Stimulated activated CD4-positive, alpha-beta T cell treated with anti-CD3 and anti-CD28 coated beads, Interleukin-12 subunit alpha, Interleukin-12 subunit beta, amount 100 ng/mL, for 48 hours (primary cell): ENCODE data around the gene AOPEP.
"Not testable (repeated sequence)": the region's sequence is repeated elsewhere in the genome, so short reads cannot be mapped to it uniquely, and the experiment has no call there.

ENCODE experiments used
- DNase-seq, 3 donors: peaks; one replicate each; pipeline ENCODE4 v3.0.0-alpha.2; 2020; ENCODE audit warnings: low read depth in 2 of 3, low spot score in 1 of 3

Gene AOPEP

DNA sequence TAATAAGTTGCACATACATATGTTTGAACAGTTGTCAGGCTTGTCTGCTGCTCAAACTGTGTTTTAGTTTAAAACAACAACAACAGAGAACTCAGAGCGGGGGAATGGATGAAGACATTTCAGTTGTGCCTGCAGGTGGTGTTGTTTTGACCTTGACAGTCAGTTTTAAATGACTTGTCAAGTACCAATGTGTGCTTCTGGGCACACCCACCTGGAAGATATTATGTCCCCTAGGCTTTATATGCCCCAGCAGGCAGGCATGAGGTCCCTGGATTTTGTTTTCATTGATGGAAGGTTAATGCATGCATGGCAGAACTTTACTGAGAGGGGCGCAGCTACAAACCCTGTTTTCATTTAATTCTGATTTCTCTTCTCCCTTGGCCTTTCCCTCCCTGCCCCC is 84.6 kb downstream of the AOPEP start:
- DNase-seq: no peak

DNA sequence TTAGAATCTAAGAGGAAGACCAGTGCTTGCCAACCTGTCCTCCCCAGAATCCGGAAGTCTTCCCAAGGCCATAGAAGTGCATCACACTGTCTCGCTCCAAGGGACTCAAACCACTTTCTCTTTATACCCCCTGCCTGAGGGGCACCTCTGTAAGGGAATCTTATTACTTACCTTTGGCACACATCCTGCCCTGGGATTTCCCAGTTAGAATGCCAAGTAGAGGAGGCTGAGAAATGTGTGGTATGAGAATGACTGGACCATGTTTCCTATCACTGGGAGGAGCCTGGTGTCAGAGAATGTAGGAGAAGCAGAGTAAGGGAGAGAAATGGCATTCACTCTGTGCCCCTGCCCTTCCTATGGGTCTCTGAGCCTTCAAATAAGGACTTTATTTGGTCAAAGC is 85.8 kb downstream of the AOPEP start:
- no peak for DNase-seq

DNA sequence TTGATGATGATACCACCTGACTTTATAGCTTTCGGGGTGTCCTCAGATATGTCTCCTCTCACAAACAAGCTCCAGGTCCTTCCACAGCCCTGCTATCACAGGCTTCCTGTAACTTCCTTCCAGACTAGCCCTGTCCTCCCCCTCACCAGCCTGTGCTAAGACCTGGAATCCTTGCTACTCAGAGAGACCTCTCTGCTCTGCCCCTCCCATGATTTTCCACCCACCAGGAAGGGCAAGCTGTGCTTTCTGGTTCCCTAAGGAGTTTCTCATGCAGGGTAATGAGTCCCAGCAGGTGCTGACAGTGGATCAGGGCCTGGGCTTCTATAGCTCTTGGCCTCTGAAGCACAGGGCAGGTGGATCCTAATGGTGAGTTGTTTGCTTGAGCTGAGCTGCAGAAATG is 86.9 kb downstream of the AOPEP start:
- DNase-seq: no peak

DNA sequence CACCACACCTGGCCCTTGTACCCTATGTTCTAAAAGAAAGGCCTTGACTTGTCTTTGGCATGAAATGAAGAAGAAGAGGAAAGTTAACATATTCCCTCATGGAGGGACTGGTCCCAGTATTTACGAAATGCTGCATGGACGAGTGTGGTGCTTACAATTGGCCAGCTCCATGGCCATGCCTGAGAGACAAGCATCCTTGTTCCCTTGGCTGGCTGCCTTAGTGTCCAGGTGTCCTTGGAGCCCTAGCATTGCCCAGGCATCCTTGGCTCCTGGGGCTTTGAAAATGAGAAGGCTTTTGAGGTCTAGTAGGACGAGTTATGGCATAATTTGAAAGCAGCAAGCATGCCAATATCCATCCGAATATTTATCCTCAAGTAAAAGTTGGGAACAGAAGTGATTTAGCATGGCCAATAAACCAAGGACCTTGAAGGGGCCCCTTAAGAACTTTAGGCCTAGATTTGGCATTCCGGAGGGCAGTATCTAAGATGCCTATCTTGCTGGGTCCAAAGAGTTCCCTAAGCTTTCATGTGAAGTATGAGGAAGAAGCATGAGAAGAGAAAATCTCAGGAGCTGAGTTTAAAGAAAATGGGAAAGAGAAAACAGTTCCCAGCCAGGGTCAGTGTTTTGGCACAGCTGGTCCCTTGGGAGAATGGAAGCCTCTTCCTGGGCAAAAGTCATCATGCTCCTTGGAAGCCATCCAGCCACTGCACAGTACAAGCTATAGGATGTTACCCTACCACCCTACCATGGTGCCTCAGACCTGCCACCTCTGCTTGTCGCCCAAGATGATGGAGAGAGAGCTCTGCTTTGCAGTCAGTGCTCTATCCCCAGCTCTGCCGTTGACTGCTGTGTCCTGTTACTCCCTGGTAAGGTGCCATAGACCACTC is 91.0 kb downstream of the AOPEP start:
- DNase-seq: no peak

DNA sequence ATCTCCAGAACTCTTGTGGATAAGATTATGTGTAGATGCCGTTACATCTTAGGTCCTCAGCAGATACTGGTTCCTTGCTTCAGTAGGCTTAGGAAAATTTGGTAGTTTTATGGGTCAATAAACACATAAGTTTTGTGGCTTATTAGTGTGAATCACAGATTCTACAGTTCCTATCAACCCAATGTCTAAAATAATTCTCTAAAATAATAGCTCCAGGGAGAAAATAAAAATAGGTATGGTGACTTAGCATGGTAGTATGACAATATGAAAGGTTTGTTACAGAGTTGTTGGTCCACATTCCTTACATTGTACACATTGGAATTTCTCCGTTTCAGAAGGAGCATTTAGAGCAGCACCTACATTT is 91.7 kb downstream of the AOPEP start:
- DNase-seq: no peak

DNA sequence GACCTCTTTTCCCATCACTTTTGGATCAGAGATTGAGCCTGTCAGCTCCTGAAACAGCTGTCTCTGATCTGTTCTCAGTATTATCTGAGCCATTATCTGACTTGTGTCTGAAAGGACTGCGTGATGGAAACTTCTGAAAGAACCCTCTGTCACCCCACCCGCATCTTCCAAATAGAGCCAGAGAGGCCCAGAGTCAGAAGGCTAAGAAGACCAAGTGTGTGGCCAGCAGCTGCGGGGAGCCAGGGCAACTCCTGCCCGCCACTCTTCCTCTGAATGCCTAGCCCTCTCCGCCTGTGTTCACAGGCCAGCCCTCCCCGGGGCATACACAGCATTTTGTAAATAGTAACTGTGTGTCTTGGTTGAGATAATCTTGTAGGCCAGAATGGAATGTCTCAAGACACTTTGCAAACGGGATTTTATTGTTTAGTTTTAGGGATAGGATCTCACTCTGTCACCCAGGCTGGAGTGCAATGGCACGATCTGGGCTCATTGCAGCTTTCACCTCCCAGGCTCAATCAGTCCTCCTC is 92.7 kb downstream of the AOPEP start:
- DNase-seq: no peak

DNA sequence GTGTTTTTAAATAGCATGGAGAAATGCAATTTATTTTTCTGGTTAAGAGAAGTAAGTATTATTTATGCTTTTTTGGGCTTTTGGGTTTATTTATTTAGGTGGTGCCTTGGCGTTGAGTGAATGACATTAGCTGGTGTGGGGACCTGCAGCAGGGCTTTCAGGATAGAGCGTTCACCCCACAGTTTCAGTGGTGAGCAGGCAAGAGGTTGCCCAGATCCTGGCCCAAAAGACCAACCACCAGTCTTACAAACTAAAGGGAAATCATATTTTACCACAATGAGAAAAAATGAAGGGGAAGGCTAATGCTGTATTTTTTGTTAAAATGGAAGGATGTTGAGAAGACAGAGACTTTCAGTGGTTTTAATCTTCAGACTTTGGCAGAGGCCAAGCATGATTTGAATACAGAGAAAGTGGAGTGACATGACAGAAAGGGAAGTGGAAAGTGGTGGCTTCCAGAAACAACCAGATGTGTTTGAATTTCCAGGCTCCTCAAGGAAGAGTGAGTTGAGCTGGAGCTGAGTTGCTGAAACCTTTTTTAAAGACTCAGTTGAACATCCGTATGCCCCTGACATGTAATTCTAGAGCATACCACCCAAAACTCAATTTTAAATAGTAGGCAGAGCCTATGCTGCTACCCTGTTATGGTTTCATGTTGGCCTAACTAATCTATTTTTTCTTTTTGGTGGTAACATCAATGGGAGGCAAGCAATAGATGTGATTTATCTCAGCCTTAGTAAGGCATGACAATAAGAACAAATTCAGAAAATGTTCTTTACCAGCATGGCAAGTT is 94.8 kb downstream of the AOPEP start:
- no peak for DNase-seq

DNA sequence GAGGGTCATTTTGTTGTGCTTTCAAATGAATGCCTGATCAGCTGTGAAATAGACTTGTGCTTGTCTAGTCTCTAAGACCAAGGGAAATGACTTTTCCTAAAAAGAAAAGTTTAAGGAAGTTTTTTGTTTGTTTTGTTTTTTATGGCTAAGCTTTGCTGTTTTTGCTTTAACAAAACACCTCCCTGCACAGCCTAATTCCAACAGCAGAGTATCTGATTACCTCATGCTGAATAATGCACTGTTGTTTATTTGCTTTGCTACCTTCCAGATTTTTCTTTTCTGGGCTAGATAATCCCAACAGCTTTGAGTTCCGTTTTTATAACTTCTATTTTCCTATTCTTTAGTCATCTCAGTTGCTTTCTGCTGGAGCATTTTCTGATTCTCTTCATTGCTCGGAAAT is 95.8 kb downstream of the AOPEP start:
- no peak for DNase-seq

DNA sequence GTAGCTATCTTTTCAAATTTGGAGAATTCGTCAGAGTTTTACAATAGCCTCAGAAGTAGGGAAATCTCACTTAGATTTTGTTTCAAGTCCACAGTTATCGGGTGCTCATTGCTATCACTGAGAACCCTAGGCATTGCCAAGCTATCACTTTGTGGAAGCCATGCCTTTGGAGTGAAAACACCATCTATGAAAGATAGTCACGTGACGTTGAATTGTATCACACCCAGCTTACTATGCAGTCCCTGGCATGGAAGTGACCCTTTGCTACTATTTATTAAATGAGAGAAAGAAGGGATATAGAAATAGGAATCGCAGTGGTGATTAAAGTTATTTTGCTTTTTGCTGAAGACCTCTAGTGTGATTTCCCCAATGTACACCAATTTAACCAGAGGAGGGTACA is 97.2 kb downstream of the AOPEP start:
- no peak for DNase-seq

DNA sequence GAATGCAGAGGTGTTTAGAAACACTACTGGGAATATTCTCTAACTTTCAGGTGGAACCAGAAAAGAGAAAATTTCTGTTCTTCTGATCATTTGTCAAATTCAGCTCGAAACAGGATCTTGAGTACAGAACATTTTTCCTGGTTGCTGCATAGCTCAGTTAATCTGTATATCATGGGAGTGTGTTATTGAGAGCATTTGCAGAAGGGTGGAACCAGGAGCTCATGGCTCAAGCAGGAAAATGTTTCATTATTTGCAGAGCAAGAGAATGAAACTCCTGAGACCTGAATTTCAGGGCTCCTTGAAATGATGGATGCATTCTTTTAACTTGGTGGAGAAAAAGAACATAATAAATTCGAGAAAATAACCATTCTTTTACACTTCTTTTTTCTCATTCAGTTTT is 97.9 kb downstream of the AOPEP start:
- no peak for DNase-seq

DNA sequence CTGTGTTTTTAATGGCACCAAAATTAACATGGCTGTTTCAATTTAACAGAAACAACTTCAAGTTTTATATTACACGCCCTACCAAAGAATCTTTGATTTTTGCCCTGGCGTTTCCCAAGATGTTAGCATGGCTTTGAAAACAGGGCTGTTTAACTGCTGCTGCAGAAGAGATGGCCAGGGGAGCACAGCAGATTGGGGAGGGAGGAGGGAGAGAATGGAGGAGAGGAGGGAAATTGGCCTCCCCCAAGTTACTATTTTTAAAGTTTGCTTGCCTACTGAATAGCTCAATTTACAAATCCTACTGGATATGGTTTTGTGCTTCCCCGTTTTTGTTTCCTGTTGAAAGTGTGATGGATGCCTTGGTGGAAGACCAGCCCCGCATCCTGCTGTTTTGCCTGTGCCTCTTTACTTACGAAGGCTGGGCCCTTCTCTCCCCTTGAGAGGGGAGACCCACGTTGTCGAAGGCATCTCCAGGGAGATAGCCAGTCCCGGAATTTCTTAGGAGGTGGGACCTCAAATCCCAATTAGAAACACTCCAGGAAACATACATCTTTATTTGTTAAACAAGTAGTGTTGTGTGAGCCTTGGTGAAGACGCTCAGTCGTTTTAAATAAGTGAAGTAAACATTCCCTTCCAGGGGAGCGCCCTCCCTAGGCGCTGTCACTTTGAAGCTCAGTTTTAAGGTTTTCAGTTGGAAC is 98.6 kb downstream of the AOPEP start:
- DNase-seq: no peak

DNA sequence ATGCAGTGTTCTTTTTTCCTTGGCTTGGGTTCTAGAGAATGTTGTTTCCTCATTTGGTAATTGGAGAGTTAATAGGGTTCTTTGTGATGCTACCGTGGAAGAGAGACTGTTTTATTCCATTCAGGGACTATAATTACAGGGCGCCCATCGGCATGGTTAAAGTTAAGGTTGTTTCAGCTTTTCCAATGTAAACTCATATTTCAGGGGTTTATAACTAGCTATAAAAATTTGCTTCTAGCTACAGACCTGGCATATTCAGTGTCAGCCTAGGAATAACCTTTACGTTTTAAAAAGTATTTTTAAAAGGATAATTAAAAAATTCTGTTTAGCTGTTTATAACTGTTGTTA is 99.1 kb downstream of the AOPEP start:
- no peak for DNase-seq

DNA sequence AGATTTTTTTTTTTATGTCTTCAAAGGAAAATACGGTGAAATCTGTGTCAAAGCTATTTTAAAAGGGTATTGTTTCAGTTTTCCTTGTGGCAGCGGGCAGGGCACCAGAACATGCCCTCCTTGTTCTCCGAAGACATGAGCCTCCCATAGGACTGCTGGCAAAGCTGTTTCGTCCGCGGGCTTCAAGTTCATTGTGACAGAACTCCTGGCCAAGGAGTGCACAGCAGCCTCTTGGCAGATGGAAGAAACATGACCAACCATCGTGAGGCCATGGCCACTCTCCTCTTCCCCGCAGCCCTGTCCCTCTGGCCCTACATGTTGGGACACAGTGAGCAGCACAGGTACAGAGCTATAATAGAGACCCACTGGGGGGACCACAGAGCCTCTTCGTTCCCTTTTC is 99.5 kb downstream of the AOPEP start:
- no peak for DNase-seq

DNA sequence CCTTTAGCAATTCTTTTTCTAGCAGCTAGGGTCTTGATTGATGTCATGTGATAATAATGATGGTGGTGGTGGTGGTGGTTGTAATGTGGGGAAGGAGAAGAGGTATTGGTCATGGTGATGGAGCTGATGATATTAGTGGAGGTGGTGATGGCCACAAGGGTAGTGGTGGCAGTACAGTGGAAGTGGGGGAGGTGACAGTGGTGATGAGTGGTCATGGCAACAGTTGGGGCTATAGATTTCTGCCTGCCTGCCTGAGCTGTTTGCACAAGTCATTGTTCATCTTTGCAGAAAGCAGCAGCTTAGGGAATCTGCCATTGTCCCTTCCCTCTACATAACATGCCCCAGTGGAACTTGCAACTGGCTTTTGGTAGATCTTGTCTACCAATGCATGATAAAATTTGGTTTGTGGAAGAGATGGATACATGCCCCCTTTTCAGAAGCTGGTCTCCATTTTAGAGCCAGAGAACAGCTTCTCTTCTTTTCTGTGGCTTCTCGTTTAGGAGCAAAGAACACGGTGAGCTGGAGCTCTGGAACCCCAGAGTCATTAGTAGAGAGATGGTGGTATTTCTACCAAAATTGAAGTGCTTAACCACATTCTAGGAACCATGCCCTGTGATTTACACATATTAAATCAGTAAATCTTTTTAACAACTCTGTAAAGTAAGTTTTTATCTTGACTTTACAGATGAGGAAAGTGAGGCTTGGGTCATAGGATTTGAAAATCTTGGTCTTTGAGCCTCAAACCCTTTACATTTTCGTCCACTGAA is 100.3 kb downstream of the AOPEP start:
- no peak for DNase-seq

DNA sequence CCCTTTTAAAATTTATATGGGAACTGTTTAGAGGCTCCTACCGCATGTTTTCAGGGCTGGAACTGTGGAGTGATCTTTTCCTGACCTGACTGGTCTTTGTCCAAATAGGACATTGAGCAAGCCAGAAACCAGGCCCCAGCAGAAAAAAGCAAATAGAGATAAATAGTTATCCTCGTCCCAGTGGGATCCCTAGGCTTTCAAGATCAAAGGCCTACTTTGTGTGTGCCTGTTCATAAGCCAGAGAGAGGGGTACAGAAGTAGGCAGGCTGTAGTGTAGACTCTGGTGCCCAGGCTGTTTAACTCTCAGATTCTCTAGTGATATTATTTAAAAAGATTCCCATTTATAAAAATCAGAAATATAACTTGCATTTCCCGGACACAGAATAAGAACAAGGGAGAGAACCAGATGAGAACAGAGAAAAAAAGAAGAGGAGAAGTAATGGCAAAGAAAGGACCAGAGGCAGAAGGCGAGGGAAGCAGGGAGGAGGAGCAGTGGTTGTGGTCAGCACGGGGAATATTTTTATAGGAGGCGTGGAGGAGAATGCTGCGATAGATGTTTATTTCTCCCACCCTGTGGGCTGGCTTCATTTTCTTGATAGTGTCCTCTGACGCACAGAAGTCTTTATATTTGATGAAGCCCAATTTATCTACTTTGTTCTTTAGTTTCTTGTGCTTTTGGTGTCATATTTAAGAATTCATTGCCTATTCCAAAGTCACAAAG is 101.2 kb downstream of the AOPEP start:
- DNase-seq: no peak

DNA sequence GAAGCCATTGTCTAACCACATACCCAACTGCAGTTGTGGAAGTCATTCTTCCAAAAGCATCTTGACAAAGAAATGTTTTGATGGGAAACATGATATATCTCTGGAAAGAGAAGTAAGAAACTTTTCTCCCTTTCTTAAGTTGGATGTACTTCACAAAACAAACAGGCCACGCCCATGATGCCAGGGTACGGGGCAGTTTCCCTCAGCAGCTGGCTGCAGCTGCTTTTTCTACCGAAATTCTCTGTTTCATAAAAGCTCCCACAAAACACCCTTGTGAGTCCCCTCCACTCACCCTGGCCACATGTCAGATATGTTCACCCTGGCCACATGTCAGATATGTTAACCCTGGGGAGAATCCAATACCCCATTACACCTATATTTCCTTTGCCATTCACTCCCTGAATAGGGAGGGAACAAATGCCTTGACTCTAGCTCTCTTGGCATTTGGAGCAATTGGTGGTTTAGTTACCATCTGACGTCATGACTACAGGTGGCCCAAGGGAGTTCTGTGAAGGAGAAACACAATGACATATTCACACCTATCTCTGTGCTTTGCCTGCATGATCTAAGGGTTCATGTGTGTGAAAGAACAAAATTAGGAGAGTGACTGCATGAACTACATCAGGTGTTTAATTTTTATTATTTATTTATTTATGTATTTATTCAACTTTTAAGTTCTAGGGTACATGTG is 103.0 kb downstream of the AOPEP start:
- no peak for DNase-seq

DNA sequence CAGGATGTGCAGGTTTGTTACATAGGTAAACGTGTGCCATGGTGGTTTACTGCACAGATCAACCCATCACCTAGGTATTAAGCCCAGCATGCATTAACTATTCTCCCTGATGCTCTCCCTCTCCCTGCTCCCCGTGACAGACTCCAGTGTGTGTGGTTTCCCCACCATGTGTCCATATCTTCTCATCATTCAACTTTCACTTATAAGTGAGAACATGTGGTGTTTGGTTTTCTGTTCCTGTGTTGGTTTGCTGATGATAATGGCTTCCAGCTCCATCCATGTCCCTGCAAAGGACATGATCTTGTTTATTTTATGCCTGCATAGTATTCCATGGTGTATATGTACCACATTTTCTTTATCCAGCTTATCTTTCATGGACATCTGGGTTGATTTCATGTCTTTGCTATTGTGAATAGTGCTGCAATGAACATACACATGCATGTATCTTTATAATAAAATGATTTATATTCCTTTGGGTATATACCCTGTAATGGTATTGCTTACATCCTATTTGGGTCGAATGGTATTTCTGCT is 103.6 kb downstream of the AOPEP start:
- DNase-seq: not testable (repeated sequence)

DNA sequence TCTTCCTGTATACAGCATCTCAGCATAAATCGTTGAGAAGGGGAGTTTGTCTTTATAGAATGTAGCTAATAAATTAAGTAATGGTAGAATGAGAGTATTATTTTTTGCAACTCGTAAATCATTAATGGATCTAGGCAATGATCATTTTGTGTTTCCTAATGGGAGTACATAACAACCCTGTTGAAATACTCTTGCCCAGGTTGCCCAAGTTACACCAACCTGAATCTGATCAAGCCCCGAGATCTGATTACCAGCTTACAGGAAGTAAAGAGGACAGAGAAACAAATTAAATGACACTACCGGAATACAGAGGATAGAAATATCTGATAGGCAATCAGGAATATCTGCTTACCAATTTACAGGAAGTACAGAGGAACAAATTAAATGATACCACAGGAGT is 107.3 kb downstream of the AOPEP start:
- DNase-seq: no peak

DNA sequence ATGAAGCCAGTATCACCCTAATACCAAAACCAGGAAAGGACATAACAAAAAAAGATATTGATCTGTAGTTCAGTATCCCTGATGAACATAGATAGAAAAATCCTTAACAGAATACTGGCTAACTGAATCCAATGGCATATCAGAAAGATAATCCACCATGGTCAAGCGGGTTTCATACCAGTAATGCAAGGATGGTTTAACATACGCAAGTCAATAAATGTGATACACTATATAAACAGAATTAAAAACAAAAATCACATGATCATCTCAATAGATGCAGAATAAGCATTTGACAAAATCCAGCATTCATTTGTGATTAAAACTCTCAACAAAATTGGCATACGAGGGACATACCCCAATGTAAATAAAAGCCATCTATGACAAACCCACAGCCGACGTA is 110.9 kb downstream of the AOPEP start:
- no peak for DNase-seq

DNA sequence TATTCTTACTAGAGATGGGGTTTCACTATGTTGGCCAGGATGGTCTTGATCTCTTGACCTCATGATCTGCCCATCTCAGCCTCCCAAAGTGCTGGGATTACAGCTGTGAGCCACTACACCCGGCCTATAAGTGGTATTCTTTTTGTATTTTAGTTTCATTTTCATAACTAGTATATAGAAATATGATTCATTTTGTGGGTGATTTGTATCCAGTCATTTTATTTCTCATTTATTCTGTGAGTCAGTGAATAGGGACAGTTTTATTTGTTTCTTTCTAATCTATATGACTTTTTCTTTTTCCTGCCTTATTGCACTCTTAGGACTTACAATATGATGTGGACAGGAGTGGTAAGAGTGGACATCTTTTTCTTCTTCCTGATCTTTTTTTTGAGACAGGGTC is 112.9 kb downstream of the AOPEP start:
- no peak for DNase-seq
